HG03159 (cell line): ENCODE measurements around the gene CNGB1.
"Not testable (repeated sequence)": the region's sequence is repeated elsewhere in the genome, so short reads cannot be mapped to it uniquely, and the experiment has no call there.

Experiments used
- ATAC-seq: cut with Tn5 transposase; IDR thresholded peaks from one replicate; pipeline ENCODE4 v1.9.1; 2021; ENCODE audit warnings: mild to moderate bottlenecking, moderate library complexity; ENCODE audit not compliant: unreplicated experiment

The CNGB1 gene

DNA sequence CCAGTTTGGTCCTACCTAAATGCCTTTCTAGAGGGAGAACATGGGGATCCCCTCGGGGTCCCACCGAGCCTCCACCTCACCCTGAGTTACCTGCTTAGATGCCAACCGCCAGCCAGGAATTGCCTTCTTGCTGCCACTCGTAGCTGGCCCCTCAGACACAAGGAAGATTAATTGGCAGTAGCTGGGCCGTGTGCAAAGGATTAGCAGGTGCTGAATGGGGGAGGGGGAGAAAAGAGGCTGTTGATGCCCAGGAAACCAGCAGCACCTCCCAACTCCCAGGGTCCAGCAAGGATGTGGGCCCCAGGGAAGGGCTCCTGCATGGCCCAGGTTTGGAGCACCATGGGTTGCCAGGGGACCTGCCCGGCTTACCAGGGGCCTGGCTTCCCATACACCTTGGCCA is at the start of gene CNGB1:
Gene CNGB1, minus strand, starts transcription at position 159 of the 400 bp plus-strand sequence. CDS start 3,842 bp downstream, outside the sequence.
- ATAC-seq: no peak

GRCh38 chr16:58019866-58020538 is 49.1 kb upstream of the CNGB1 start:
- no peak for ATAC-seq

DNA sequence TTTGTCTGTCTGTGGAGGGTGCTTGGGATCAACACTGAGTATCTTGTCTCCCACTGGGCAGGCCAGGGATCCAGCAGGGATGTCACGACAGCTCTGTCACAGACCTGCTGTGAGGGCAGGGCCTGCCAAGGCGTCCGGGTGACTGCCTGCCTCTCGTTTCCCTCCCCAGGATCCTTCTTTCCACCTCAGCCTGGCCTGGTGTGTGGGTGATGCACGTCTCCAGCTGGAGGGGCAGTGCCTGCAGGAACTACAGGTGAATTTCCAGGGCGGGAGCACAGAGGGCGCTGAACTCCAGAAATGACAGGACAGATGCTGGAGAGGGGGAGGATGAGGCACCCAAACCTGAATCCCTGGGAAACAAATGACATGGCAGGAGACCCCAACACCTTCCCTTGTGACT is 47.9 kb upstream of the CNGB1 start:
- no peak for ATAC-seq

- ATAC-seq: no peak
Measured at GRCh38 chr16:58016840-58017446, 46.0 kb upstream of the CNGB1 start.

- no peak for ATAC-seq
Measured at GRCh38 chr16:58013201-58013956, 42.5 kb upstream of the CNGB1 start.

DNA sequence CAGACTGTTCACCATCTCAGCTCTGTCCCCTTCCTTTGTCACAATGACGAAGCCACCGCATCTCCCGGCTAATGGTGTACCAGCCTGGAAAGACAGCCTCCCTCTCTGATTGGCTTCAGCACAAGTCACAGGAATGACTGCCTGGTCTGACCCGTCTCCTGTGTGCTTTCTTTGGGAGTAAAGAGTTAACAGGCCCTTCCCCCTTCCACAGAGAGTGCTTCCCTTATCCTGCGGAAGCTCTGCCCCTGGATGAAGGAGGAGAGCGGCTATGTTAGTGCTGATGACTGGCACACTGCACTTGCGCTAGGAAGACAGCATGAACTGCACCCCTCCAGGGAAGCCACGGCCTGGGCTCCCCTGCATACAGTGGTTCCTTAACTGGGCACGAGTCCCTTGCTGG is 41.6 kb upstream of the CNGB1 start:
- no peak for ATAC-seq

DNA sequence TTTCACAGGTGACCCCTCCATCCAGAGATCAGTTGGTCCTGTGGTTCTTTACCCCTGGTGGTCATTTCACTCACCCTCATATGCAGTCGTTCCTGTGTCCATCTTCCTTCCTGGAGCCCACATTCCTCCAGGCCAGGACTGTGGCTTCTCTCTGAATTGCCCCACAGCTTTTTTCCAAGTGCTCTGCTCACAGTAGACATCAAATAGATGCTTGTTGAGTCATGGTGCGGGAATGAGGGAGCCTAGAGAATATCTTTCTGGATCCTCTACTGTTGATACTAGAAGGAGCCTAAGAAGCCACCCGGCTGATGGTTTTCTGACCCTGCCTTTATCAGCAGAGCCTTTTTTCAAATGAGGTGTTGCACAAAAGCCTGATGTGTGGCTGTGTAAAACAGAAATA is 40.7 kb upstream of the CNGB1 start:
- ATAC-seq: no peak

DNA sequence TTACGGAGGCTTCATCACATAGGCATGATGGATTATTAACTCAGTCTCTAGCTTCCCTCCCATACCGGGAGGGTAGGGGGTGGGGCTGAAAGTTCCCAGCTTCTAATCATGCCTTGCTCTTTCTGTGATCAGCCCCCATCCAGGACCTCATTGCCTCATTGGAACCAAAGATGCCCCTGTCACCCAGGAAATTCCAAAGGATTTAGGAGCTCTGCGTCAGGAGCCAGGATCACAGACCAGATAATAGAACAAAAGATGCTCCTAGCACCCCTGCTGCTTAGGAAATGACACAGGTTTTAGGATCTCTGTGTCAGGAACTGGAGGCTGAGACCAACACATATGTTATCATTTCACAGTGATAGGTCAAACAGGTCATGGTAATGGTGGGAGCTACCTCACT is 40.0 kb upstream of the CNGB1 start:
- no peak for ATAC-seq

DNA sequence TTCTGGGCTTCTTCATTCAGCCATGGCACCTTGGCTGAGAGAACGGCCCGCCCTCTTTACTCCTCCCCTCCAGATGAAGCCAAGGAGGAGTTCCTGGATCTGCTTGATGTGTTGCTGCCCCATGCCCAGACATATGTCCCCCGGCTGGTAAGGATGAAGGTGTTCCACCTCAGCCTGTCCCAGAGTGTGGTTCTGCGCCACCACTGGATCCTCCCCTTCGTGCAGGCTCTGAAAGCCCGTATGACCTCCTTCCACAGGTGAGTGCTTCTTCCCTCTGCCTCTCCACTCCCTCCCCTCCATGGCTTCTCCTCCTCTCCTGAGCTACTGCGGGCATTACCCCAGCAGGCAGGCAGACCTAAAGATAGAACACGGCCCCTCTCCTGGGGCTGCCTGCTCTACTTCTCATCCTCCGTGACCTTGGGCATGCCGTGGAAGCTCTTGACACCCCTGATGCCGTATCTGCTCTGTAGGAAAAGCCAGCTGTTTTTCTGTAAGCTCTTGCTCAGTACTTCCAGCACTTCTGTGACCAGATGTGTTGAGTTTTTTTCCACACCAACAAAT is 39.0 kb upstream of the CNGB1 start:
- no peak for ATAC-seq

- ATAC-seq: not testable (repeated sequence)
Measured at GRCh38 chr16:58004736-58005135, 33.8 kb upstream of the CNGB1 start.

DNA sequence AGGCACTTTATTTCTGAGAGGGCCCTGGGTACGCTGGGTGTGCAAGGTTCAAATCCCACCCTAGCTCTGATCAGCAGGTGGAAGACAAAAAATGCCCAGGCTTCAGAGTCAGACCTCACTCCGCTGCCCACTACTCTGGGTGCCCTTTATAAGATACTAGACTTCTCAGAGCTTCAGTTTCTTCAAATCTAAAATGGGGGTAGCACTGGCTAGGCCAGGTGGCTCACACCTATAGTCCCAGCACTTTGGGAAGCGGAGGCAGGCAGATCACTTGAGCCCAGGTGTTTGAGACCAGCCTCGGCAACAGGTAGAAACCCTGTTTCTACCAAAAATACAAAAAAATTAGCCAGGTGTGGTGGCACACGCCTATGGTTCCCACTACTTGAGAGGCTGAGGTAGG is 32.0 kb upstream of the CNGB1 start:
- no peak for ATAC-seq

DNA sequence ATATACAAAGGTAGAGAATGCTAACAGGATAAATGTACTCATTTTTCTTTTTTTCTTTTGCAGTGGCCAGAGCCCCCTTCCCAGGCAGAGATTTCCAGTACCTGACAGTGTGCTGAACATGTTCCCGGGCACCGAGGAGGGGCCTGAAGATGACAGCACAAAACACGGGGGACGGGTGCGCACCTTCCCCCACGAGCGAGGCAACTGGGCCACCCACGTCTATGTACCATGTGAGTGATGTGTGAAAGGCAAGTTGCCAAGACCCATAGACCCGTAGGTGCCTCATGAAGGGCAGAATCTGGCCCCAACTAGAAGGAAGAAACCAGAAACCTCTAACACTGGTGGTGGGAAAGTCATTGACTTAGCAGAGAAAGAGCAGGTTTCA is 31.5 kb upstream of the CNGB1 start:
- no peak for ATAC-seq

- ATAC-seq: no peak
Measured at GRCh38 chr16:58001781-58002415, 31.0 kb upstream of the CNGB1 start.

GRCh38 chr16:58000706-58001676 is 30.1 kb upstream of the CNGB1 start, which contains the start of gene USB1:
Gene USB1, plus strand, starts transcription at chr16:58001407. Its CDS starts 77 bp downstream, at chr16:58001484.
- peak; percentile 73 for ATAC-seq

DNA sequence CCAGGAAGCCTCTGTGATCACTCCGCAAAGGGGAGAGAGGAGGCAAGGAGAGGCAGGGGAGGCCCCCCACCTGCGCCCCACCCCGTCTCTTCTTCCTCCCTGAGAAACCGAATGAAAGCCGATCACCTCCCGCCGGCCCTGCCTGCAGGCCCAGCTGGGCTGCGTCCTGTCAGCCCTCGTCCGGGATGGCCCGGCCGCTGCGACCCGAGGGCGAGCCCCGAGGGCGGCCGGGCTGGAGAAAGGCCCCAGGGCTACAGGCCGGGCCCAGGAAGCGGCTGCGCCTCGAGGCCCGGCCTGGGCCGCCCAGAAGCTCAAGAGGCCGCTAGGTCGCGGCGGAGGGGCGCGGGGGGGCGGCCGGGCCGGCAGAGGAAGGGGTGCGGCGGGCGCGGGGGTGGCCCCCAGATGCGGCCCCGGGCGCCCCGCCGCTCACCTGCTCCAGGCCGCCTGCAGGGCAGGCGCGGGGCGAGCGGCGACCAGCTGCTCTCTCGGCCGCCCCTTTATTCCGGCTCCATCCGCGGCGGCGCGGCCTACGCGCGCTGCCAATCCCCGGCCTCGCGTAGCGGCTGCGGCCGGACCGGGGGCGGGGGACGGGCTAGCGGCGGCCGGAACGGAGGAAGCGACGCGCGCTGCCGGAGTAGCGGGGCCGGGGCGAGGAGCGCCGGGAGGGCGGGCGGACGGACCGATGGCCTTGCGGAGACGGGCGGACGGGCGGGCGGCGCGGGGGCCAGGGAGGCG is 29.2 kb upstream of the CNGB1 start, which contains the start of gene ZNF319:
Gene ZNF319, minus strand, starts transcription at position 702 of the 735 bp plus-strand sequence. CDS start 2,407 bp downstream, outside the sequence.
- ATAC-seq: peak; percentile 27

DNA sequence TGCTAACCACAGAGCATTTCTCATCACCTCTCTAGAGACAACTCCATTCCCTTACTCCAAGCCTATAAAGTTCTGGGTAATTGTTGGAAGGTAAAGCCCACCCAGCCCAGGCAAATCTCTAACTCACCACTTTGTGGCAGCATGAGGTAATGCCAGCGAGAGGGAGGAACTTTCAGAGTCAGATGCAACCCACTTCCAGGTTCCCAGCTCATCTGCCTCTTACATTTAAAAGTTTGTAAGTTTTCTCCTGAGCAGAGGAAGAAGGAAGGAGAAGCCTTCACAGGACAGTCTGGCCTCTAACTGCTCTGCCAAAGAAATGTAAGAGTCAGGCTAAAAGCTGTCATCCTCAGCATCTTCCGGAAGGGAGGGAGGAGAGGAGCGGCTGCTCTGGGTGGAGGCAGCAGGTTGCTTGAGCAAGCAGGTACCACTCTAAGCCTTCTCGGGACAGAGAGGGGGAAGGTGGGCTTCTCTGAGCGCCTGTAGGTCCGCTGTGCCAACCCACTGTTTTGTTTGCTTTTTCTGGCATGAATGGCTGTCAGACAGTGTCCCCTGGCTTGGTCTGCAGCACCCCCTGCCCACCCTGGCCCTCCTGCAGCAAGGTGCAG is 28.5 kb upstream of the CNGB1 start:
- ATAC-seq: no peak

- no peak for ATAC-seq
Measured at GRCh38 chr16:57998992-57999365, 28.1 kb upstream of the CNGB1 start.

GRCh38 chr16:57998486-57998885 is 27.6 kb upstream of the CNGB1 start:
- no peak for ATAC-seq
